Measurements from ENCODE around the gene DDX19B.

DNA sequence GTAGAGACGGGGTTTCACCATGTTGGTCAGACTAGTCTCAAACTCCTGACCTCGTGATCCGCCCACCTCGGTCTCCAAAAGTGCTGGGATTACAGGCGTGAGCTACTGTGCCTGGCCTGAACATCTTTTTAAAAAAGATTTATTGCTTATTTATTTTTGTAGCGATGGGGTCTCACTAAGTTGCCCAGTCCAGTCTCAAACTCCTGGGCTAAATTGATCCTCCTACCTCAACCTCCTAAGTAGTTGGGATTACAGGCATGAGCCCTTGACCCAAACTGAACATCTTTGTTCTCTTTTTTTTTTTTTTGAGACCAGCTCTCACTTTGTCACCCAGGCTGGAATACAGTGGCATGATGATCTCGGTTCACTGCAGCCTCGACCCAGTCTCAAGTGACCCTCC is 75.2 kb downstream of the DDX19B start:
- TF ChIP-seq POLR2A (IDR thresholded peaks at IDR 0.05; ENCODE audit: low read depth, low read length): no peak
- TF ChIP-seq POLR2AphosphoS5 (IDR thresholded peaks at IDR 0.05; ENCODE audit: low read depth, low read length): no peak
- TF ChIP-seq TAF1 (IDR thresholded peaks at IDR 0.05; ENCODE audit: borderline replicate concordance, low read depth, low read length): no peak
